Measurements from ENCODE around the gene SLC26A11.
A peak's percentile ranks its signal among the peaks of the same experiment; 100 is the strongest.
"Not testable (repeated sequence)": the region's sequence is repeated elsewhere in the genome, so short reads cannot be mapped to it uniquely, and the experiment has no call there.

Gene SLC26A11

DNA sequence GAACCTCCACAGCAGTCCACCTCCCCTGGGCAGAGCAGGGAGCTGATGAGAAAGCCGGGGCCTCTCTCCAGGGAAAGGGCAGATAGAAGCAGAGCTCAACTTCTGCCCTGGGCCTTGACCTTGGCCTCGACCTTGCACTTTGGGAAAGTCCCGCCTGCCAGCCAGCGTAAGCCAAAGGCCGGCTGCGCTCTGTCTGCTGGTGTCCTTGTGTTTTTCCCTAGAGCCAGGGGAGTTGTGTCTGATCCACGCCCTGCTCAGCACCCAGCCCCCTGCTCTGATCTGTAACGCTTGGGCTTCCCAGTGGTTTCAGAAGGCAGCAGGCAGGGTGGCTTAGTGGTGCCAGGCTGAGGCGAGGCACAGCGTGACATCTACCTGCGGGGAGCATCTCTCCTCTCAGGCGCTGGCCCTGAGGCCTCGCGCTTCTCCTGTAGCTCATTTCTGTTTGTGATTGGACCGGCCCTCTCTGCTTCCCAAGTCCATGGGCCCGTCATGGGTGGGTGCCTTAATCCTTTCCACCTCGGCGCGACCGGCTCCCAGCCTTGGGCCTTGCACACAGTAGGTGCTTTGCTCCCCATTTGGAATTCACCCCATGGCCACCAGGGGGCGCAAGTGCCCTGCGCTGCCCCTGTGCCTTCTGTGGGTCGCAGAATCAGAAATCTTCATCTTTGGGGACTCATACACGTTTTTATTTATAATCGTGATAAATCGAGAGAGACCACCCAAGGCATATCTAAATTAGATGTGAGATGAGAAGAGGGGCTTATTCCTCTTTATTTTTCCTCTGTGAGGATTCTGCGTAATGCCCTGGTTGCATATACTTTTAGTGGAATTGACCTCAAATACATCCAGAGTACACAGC is 24.3 kb upstream of the SLC26A11 start:
- peak in 2 of 3 donors; percentile 34 to 49 for DNase-seq (ENCODE audit: low read depth in 2 of 3, low spot score in 1 of 3)

DNA sequence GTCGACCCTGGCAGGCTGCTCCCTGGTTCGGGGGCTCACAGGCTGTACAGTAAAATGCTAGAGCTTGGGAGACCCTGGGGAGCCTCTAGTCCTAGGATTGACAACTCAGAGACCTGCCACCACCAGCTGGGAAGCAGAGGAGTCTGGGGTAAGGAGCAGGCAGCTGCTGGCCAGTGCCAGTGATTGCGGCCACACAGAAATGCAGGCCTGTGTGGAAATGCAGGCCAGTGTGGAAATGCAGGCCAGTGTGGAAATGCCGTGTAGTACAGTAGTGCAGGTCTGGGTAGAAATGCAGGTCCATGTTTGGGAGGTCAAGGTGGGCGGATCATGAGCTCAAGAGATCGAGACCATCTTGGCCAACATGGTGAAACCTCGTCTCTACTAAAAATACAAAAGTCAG is 23.6 kb upstream of the SLC26A11 start:
- DNase-seq (ENCODE audit: low read depth in 2 of 3, low spot score in 1 of 3), result no peak

DNA sequence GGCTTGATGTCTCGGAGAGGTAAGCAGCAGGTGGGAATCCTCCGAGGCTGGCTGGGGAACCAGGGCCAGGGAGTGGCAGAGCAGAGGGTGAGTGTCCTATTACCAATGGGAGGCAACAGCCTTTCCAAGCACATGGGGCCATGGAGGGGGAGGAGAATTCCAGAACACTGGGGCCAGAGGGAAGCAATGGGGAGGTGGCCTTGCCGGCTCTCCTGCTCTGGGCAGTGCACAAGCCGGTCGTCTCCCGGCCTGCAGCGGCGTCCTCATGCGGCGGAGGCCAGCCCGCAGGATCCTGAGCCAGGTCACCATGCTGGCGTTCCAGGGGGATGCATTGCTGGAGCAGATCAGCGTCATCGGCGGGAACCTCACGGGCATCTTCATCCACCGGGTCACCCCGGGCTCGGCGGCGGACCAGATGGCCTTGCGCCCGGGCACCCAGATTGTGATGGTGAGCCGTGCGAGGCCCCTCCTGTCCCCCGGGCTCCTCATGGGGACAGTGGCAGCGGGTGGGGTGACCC is 22.0 kb upstream of the SLC26A11 start:
- no peak for DNase-seq (ENCODE audit: low read depth in 2 of 3, low spot score in 1 of 3)

DNA sequence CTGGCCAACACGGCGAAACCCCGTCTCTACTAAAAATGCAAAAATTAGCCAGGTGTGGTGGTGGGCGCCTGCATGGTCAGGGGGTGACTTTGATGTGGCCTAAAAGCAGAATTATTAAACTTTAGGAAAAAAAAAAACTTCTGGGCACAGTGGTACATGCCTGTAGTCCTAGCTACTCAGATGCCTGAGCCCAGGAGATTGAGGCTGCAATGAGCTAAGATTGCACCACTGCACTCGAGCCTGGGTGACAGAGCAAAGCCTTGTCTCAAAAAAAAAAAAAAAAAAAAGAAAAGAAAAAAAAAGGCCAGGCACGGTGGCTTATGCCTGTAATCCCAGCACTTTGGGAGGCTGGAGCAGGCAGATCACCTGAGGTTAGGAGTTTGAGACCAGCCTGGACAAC is 20.9 kb upstream of the SLC26A11 start:
- not testable (repeated sequence) for DNase-seq (ENCODE audit: low read depth in 2 of 3, low spot score in 1 of 3)

DNA sequence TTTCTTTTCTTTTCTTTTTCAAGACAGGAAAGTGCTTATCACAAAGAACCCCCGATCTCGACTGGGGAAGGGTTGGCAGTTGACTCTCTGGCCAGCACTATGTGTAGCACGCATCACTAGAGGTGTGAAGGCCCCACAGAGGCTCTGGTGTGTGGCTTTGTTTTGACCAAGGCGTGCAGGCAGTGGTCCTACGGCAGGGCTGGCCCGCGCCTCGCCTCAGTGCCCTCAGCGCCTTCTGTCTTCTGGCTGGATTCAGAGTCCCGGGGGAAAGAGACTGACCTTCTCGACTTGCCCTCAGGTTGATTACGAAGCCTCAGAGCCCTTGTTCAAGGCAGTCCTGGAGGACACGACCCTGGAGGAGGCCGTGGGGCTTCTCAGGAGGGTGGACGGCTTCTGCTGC is 18.8 kb upstream of the SLC26A11 start:
- DNase-seq (ENCODE audit: low read depth in 2 of 3, low spot score in 1 of 3), result no peak

DNA sequence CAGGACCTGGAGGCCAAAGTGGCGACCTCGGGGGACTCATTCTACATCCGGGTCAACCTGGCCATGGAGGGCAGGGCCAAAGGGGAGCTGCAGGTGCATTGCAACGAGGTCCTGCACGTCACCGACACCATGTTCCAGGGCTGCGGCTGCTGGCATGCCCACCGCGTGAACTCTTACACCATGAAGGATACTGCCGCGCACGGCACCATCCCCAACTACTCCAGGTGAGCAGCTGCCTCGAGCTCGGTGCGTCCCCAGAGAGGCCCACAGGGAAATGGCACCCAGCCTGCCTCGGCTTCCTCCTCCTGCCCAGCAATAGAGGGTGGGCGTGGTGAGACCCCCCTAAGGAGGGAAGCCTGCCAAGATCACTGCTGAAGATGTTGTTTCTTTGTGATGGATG is 18.0 kb upstream of the SLC26A11 start:
- no peak for DNase-seq (ENCODE audit: low read depth in 2 of 3, low spot score in 1 of 3)

DNA sequence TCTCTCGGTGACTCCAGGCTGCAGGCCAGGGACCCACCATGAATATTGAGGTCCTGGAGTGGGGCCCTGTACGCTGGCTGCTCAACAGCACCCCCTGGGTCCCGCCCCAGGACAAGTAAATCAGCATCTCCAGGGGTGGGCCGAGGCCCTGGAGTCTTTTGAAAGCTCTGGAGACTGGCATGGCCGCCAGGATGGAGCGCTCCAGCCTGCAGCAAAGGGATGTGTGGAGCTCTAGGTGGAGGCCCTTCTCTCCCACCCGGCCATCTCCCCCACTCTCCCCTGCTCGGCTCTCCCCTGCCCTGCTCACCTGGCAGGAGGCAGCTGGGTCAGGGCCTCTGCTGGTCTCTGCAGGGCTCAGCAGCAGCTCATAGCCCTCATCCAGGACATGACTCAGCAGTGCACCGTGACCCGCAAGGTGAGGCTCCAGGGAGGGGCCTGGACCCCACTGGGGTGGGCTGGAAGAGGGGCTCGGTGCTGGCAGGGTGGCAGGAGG is 16.7 kb upstream of the SLC26A11 start:
- DNase-seq (ENCODE audit: low read depth in 2 of 3, low spot score in 1 of 3), result no peak

DNA sequence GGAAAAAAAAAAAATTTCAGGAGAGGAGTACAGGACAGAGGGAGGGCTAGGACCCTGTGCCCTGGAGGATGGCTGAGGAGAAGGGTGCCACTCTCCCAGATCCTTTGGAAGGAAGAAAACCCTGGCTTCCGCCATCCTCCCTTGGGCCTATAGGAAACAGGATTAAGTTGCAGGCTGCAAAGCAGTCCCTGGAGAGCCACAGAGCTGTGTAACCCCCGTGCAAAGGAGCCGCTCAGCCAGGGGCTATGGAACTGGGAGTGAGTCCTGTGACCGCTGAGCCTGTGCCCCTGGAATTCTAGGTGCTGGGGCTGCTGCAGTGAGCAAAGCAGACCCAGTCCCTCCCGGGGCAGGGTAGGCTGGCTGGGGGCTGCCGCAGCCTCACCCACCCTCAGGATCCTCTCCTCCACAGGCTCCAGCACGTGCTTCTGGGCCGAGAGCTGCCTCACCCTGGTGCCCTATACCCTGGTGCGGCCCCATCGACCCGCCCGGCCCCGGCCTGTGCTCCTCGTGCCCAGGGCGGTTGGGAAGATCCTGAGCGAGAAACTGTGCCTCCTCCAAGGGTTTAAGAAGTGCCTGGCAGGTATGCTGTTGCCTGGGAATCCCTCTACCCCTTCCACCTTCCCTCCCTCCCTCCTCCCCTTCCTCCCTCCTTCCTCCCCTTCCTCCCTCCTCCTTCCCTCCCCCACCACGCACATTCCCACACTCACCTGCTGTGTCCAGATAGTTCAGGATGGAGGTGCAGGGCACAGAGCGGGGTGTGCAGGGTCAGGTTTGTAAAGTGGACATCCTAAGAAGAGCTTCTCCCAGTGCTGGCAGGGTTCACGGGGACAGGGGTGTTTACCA is 15.4 kb upstream of the SLC26A11 start:
- no peak for DNase-seq (ENCODE audit: low read depth in 2 of 3, low spot score in 1 of 3)

DNA sequence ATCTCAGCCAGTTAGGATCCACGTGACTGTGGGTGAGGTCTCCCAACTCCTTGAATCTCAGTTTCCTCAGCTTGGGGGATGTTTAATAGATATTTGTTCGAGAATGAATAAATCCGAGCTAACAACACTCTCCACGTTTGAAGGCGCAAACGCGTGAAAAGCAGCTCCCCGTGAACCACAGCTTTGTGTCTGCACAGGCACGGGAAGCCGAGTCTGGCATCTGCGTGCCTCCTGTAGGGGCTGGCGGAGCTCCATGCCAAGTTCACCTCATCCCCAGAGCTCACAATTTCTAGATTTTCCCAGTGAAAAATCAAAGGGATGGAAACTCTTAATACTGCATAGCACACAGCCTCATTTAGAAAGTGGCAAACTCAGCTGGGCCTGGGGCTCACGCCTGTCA is 14.4 kb upstream of the SLC26A11 start:
- DNase-seq (ENCODE audit: low read depth in 2 of 3, low spot score in 1 of 3), result no peak

DNA sequence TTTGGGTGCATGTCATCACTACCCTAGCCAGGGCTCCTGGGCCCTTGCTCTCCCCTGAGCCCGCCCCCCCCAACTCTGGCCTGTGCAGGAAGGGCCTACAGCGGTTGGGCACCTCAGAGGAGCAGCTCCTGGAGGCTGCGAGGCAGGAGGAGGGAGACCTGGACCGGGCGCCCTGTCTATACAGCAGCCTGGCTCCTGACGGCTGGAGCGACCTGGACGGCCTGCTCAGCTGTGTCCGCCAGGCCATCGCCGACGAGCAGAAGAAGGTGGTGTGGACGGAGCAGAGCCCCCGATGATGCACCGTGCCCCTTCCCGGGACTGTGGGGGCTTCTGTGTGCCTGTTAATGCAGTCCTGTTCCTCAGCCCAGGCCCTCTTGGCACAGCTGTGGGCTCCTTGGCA is 12.2 kb upstream of the SLC26A11 start:
- DNase-seq (ENCODE audit: low read depth in 2 of 3, low spot score in 1 of 3), result no peak

DNA sequence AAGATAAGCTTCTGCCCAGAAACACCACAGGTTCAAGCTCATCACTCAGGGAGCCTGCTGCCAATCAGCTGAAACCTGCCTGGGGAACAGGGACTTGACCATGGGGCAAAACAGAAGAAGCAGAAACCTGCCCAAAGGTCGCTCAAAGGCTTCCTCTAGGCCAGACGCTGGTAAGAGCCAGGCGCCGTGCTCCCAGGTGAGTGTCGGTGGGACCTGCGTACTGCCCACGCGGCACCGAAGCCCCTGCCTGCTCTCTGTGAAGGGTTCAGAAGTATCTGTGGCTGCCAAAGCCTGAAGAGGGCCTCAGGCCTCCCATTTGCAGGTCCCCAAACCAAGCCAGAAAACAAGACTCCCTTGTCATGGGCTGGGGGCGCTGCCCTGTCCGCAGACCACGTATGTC is 10.5 kb upstream of the SLC26A11 start:
- no peak for DNase-seq (ENCODE audit: low read depth in 2 of 3, low spot score in 1 of 3)

DNA sequence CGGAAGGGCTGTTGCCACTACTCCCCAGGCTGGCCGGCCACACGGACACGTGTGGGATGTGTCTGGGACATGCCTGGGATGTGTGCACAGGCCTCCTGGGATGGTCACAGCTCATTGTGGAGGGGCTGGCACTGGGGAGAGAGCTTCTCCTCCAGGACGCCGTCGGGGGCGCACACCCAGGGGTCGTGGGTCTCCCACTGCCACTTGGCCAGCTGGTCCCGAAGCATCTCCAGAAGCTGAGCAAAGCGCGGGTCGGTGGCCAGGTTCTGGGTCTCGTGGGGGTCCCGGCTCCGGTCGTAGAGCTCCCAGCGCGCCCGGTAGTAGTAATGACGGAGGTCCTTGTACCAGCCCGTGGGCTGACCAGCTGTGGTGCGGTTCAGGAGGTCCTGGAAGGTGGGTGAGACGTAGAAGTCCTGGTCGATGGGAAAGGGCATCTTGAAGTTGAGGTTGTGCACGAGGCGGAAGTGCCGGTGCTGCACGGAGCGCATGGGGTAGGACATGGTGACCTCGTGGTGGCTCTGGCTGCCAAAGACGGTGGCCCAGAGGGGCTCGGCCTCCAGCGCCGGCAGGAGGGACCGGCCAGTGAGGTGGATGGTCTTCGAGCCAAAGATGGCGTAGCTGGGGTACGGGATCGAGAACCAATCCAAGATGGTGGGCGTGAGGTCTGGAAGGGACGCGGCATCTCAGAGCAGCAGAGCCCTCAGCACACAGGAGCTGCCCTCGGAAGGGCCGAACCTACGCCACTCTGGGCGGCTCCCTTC is 9.7 kb upstream of the SLC26A11 start:
- DNase-seq (ENCODE audit: low read depth in 2 of 3, low spot score in 1 of 3), result no peak

DNA sequence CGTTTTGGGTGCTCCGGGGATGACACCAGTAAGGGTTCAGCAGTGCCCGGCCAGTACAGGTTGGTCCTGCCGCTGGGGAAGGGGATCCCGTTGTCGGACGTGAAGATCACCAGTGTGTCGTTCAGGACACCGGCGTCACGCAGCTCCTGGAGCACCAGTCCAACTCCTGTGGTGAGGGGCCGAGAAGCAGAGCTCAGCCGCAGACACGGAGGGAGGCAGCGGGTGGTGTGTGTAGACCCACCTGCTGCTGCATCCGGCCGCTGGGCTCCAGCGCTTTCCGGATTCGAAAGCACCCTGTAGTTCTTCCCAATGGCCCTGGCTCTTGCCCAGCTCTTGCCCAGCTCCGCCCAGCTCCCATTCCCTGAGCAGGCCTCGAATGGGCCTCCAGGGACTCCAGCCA is 8.1 kb upstream of the SLC26A11 start:
- no peak for DNase-seq (ENCODE audit: low read depth in 2 of 3, low spot score in 1 of 3)

DNA sequence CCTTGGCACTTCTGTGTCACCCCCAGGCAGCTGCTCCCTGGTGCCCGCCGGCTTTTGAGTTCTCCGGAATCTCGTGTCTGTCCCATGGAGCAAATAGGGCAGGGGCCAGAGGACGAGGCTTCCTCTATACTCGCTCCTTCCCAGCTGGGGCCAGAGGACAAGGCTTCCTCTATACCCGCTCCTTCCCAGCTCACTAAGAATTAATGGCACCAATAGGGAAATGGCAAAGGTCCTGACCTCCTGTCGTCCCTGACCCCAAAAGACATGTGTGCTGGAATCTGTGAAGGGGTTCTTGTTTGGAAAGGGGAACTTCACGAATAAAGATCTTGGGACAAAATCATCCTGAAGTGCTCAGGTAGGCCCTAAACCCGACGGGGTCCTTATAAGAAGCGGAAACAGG is 7.7 kb upstream of the SLC26A11 start:
- no peak for DNase-seq (ENCODE audit: low read depth in 2 of 3, low spot score in 1 of 3)

DNA sequence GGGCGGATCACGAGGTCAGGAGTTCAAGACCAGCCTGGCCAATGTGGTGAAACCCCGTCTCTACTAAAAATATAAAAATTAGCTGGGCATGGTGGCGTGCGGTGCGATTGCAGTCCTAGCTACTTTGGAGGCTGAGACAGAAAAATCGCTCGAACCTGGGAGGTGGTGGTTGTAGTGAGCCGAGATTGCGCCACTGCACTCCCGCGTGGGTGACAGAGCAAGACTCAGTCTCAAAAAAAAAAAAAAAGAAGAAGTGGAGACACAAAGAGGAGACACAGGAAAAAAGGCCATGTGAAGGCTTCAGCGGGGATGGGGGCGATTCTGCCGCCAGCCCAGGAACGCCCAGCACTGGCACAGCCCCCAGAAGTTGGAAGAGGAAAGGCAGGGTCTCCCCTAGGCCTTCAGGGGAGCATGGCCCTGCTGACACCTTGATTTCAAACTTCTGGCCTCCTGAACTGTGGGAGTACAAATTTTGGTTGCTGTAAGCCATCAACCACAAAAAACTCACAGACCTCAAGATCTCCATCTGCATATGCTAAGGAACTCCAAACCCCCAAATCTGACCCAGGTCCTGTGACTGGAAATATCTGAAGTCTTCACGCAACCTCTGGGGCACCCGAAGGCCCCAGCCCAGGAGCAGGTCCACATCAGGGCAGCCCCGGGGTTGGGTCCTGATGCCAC is 7.1 kb upstream of the SLC26A11 start:
- DNase-seq (ENCODE audit: low read depth in 2 of 3, low spot score in 1 of 3), result no peak

DNA sequence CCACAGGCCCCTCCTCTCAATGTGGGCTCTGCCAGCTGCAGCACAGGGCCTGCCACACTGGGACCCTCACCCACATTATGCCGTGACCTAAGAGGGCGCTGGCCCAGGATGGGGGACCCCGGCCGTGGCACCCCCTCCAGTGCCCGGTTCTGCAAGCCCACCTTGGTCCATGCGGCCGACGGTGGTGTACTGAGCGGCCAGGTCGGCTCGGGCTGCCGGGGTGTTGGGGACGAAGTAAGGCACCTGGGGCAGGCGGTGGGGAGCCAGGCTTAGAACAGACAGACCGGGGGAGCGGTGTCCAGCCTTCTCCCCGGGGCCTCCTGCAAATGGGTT is 6.6 kb upstream of the SLC26A11 start:
- no peak for DNase-seq (ENCODE audit: low read depth in 2 of 3, low spot score in 1 of 3)

DNA sequence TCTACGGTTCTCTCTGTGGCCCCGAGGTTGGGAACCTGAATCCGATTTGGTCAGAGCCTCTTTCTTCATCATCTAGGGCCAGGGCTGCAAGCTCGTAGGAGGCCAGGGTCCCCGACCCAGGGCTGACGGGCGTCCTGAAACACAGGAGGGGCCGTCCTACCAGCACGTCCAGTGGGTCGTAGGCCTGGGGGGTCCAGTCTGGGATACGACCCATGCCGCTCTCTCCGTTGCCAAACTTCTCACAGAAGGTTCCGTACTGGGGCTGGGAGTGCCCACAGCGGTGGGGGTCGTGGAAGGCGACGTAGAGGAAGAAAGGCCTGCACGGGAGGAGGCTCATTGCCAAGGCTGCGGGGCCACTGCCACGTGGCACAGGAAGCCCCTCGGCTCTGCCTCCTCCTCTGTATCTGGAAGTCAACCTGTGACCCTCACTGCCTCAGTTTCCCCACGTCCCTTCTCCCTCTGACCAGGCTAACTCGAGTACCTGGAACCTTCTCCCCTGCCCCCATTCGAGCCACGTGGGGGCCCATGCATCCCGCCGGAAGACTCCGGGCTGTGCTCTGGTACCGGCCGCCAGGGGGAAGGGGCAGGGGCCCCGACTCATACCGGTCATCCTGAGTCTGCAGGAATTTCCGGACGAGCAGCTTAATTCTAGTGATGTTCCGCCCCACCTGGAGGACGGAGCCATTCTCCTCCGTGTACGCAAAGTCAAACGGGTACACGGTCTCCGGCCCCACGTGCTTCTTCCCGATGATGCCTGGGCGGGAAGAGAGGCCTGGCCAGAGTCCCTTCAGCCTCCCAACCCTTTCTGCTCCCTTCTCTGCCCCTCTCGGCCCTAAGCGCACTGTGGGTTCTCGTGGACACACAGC is 6.0 kb upstream of the SLC26A11 start:
- no peak for DNase-seq (ENCODE audit: low read depth in 2 of 3, low spot score in 1 of 3)

DNA sequence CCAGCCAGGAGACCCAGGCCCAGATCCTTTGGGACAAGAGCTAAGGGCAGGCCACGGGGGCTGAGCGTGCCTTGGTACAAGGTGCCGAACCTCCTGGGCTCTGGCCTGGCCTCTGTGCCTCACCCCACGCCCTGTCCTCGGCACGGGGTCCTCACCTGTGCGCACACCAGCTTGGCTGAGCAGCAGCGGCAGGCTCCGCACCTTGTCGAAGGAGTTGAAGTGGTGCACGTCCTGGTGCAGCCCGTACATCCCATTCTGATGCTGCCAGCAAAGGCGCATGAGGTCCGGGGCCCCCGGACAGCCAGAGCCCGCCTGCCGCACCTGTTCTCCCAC is 5.4 kb upstream of the SLC26A11 start:
- no peak for DNase-seq (ENCODE audit: low read depth in 2 of 3, low spot score in 1 of 3)

DNA sequence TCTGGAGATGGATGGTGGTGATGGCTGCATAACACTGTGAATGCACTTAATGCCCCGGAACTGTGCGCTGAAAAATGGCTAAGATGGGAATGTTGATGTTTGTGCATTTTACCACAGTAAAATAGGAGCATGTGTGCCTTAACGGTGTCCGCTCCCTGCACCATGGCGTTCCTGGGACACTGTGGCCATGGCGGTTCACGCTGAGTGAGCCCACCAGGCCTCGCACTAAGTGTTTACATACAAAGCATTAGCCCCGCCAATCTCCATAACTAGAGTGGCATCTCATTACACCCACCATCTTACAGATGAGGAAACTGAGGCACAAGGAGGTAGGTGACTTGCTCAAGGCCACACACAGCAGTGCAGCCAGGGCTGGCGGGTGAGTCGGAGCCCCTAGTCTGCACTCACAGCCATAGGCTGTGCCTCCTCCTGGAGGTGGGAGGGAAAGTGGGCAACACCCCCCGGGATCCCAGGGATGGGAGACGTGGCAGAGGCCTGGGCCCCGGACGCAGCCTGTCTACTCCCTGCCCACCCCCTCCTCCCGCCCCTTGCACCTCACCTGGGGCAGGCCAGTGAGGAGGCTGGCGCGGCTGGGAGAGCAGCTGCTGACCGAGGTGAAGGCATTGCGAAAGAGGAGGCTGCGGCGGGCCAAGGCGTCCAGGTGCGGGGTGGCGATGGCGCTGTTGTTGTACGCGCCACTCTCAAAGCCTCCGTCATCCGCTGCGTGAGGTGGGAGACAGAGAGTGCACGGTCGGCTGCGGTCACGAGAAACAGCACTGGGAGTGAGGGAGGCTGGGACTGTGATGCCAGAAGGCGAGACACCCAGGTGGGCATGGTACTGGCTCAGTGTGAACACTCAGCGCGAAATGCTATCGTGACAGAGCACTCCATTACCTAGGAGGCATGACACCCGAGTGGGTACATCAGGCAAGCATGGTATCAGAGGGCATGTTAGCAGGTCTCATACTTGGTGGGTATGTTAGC is 3.5 kb upstream of the SLC26A11 start:
- DNase-seq (ENCODE audit: low read depth in 2 of 3, low spot score in 1 of 3), result no peak

Measured in stimulated activated CD4-positive, alpha-beta T cell treated with anti-CD3 and anti-CD28 coated beads, Interleukin-12 subunit alpha, Interleukin-12 subunit beta, amount 100 ng/mL, for 48 hours (primary cell).